SK-N-SH (cell line): ENCODE data around the gene RTF2. TPM values are rescaled to one million over a fixed set of nuclear protein-coding genes. Genes with fewer than 3 reads are reported as not detected.

Experiments used
- CTCF ChIA-PET: fragments of 300-600, 350-600 bp; formaldehyde crosslinking; extraction: SDS; loops from one replicate; lab custom pipeline; 2021; lab: Yijun Ruan, JAX
- POLR2A ChIA-PET: fragments of 350-600 bp; sonication (Branson Sonifier 250); formaldehyde crosslinking; extraction: SDS; loops from one replicate; lab custom pipeline; 2020; ENCODE audit warnings: antibody characterized with exemption, inconsistent platforms; lab: Yijun Ruan, JAX
- DNase-seq: peaks from one replicate; pipeline ENCODE4 v3.0.0; 2012
- H2AFZ ChIP-seq: fragments of 200-600 bp; sonication (generic); 2 replicates; pipeline ENCODE4 v1.8.1; 2016; ENCODE audit warnings: antibody characterized with exemption, mild to moderate bottlenecking, low read depth
- H3F3A ChIP-seq: fragments of 200-600 bp; sonication (generic); replicated peaks from 2 replicates; pipeline ENCODE3; 2016; ENCODE audit warnings: antibody characterized with exemption, mild to moderate bottlenecking; ENCODE audit not compliant: insufficient read depth
- H3K27ac ChIP-seq, 2 experiments: fragments of 200-500 bp in 1 of 2; fragments of 200-600 bp in 1 of 2; sonication (Bioruptor generic) in 1 of 2; sonication (generic), shearing (Covaris generic) in 1 of 2; 2 replicates each; pipeline versions ENCODE4 v1.5.1 to v1.6.1; 2014 to 2016; ENCODE audit warnings: low read depth in 2 of 2, inconsistent platforms in 1 of 2, low read length in 1 of 2, mild to moderate bottlenecking in 1 of 2, mixed read lengths in 1 of 2
- H3K27me3 ChIP-seq: fragments of 200-600 bp; sonication (generic), shearing (Covaris generic); 2 replicates; pipeline ENCODE4 v1.6.1; 2016; ENCODE audit warnings: mixed run types; ENCODE audit not compliant: insufficient read depth
- H3K36me3 ChIP-seq, 2 experiments: fragments of 200-500 bp in 1 of 2; fragments of 200-600 bp in 1 of 2; sonication (Bioruptor generic) in 1 of 2; sonication (generic) in 1 of 2; replicated peaks in 1 of 2; 2 replicates each; pipeline versions ENCODE3 to v1.5.1; 2014 to 2016; ENCODE audit warnings: low read length in 1 of 2, mild to moderate bottlenecking in 1 of 2; ENCODE audit not compliant: insufficient read depth in 2 of 2, control insufficient read depth in 1 of 2
- H3K4me1 ChIP-seq, 2 experiments: fragments of 200-500 bp in 1 of 2; fragments of 200-600 bp in 1 of 2; sonication (Bioruptor generic) in 1 of 2; sonication (generic), shearing (Covaris generic) in 1 of 2; 2 replicates each; pipeline versions ENCODE4 v1.5.1 to v1.6.1; 2014 to 2016; ENCODE audit warnings: low read depth in 1 of 2, low read length in 1 of 2, mixed run types in 1 of 2; ENCODE audit not compliant: insufficient read depth in 2 of 2, control insufficient read depth in 1 of 2
- H3K4me2 ChIP-seq: fragments of 200-600 bp; sonication (generic), shearing (Covaris generic); 2 replicates; pipeline ENCODE4 v1.6.1; 2017; ENCODE audit warnings: mixed run types
- H3K4me3 ChIP-seq, 2 experiments: fragments of 200-500 bp in 1 of 2; fragments of 200-600 bp in 1 of 2; sonication (Bioruptor generic) in 1 of 2; sonication (generic), shearing (Covaris generic) in 1 of 2; 2 replicates each; pipeline versions ENCODE4 v1.5.1 to v1.8.1; 2014 to 2016; ENCODE audit warnings: low read depth in 2 of 2, inconsistent platforms in 1 of 2, low read length in 1 of 2, mild to moderate bottlenecking in 1 of 2, mixed read lengths in 1 of 2, moderate library complexity in 1 of 2
- H3K79me2 ChIP-seq: fragments of 200-600 bp; sonication (generic); 2 replicates; pipeline ENCODE4 v1.8.1; 2017; ENCODE audit warnings: mild to moderate bottlenecking; ENCODE audit not compliant: insufficient read depth
- H3K9ac ChIP-seq: fragments of 200-600 bp; sonication (generic); 2 replicates; pipeline ENCODE4 v1.6.1; 2017; ENCODE audit warnings: mixed run types
- H3K9me2 ChIP-seq: fragments of 200-600 bp; sonication (generic); 2 replicates; pipeline ENCODE4 v1.6.1; 2017; ENCODE audit warnings: mixed run types
- H3K9me3 ChIP-seq: fragments of 200-600 bp; sonication (generic); 2 replicates; pipeline ENCODE4 v1.6.1; 2017; ENCODE audit warnings: mixed run types, mild to moderate bottlenecking, moderate library complexity
- H4K20me1 ChIP-seq: fragments of 200-600 bp; sonication (generic); 2 replicates; pipeline ENCODE4 v1.6.1; 2017; ENCODE audit warnings: mild to moderate bottlenecking, mixed run types; ENCODE audit not compliant: insufficient read depth
- CHD2 ChIP-seq: fragments of 150-350 bp; IDR thresholded peaks from 2 replicates; pipeline ENCODE4 v1.6.1; 2018; ENCODE audit warnings: low read length; ENCODE audit not compliant: partially characterized antibody
- CTCF ChIP-seq: fragments of 200-600 bp; sonication (generic); IDR thresholded peaks from 2 replicates; pipeline ENCODE4 v1.6.1; 2017; ENCODE audit warnings: antibody characterized with exemption, mild to moderate bottlenecking, moderate library complexity
- FOSL2 ChIP-seq: IDR thresholded peaks from 2 replicates; pipeline ENCODE4 v1.4.0; 2012; ENCODE audit warnings: low read depth, mild to moderate bottlenecking, moderate library complexity, borderline replicate concordance
- FOXM1 ChIP-seq: IDR thresholded peaks from 2 replicates; pipeline ENCODE4 v1.4.0; 2012; ENCODE audit warnings: low read depth, mild to moderate bottlenecking
- GABPA ChIP-seq: IDR thresholded peaks from 2 replicates; pipeline ENCODE4 v1.4.0; 2012; ENCODE audit warnings: low read depth, mild to moderate bottlenecking
- POLR2AphosphoS5 ChIP-seq: IDR thresholded peaks from 2 replicates; pipeline ENCODE4 v1.6.1; 2012; ENCODE audit warnings: low read depth, low read length
- RCOR1 ChIP-seq: fragments of 150-350 bp; IDR thresholded peaks from 2 replicates; pipeline ENCODE4 v1.6.1; 2017; ENCODE audit warnings: antibody characterized with exemption, low read length
- RFX5 ChIP-seq: IDR thresholded peaks from 2 replicates; pipeline ENCODE4 v1.6.1; 2012; ENCODE audit warnings: mild to moderate bottlenecking, improper control_type of control experiment, low read length
- SMC3 ChIP-seq: IDR thresholded peaks from 2 replicates; pipeline ENCODE4 v1.6.1; 2012; ENCODE audit warnings: low read depth, low read length, improper control_type of control experiment
- TAF1 ChIP-seq: IDR thresholded peaks from 2 replicates; pipeline ENCODE4 v1.6.1; 2012; ENCODE audit warnings: low read depth, mild to moderate bottlenecking, low read length, moderate library complexity, borderline replicate concordance
- ZBTB33 ChIP-seq: IDR thresholded peaks from 2 replicates; pipeline ENCODE4 v1.4.0; 2012; ENCODE audit warnings: low read depth, borderline replicate concordance
- WGBS: methylation state at CpG from one replicate; pipeline ENCODE4 v1.1.6; 2017; ENCODE audit warnings: low lambda C conversion rate; 5-methylcytosine and 5-hydroxymethylcytosine counted together
- polyA plus RNA-seq, 3 experiments: library from polyadenylated mRNA; depleted of rRNA; stranded (reverse); fragments of >200 nt; gene quantifications; 2 replicates each; pipeline ENCODE4 v1.2.3, GENCODE V29; 2012
- TF ChIP-seq, protein P1 (sequence below): fragments of 150-350 bp; IDR thresholded peaks from 2 replicates; pipeline ENCODE4 v1.6.1; 2016; ENCODE audit warnings: mild to moderate bottlenecking, low read depth, low read length

RTF2 gene
- polyA plus RNA-seq, 1 of the 3 experiments (the other 2 are of a cell fraction): 78.2 TPM

DNA sequence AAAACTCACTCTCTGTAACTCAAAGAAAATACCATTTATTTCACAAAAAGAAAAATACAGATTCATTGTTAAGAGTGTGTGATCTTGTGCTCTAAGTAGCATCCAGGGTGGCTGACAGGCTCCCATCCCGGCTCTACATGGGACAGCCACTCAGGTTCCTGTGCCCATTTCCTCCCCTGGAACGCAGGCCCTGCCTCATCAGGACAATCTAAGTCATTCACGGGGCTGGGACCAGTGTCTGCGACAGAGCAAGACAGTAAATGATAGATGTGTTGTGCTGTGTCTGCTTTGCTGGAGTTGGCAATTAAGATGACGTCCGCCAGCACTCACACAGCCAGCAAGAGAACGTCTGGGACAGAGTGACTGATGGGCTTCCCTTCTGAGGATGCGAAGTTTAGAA, 49.2 kb downstream of the RTF2 start (continued):
- no peak for TF ChIP-seq ZBTB33

GRCh38 chr20:56518126-56518525, 49.7 kb downstream of the RTF2 start:
- no peaks in the 10 kb centered on the region for H4K20me1 ChIP-seq
- peaks cover 47 to 49% of the 10 kb centered on the region in 2 experiments for H3K36me3 ChIP-seq
- no peaks in the 10 kb centered on the region for H3K27me3 ChIP-seq
- no peaks in the 10 kb centered on the region for H3K9me3 ChIP-seq
- POLR2A ChIA-PET: no interaction called here
- TF ChIP-seq ZBTB33 (no peak), SMC3 (no peak), RCOR1 (no peak), TAF1 (no peak), CHD2 (no peak), RFX5 (no peak), FOSL2 (no peak), FOXM1 (no peak), POLR2AphosphoS5 (no peak), CTCF (no peak), GABPA (no peak)
- TF ChIP-seq, protein P1, sequence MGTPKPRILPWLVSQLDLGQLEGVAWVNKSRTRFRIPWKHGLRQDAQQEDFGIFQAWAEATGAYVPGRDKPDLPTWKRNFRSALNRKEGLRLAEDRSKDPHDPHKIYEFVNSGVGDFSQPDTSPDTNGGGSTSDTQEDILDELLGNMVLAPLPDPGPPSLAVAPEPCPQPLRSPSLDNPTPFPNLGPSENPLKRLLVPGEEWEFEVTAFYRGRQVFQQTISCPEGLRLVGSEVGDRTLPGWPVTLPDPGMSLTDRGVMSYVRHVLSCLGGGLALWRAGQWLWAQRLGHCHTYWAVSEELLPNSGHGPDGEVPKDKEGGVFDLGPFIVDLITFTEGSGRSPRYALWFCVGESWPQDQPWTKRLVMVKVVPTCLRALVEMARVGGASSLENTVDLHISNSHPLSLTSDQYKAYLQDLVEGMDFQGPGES: no peak
- H3K4me3 ChIP-seq: no peak overlapping the region
- H3F3A ChIP-seq: no peaks in the 10 kb centered on the region
- no peak for DNase-seq
- H3K27ac ChIP-seq: no peak overlapping the region
- no peak overlapping the region for H2AFZ ChIP-seq
- no peaks in the 10 kb centered on the region for H3K4me1 ChIP-seq
- H3K79me2 ChIP-seq: no peaks in the 10 kb centered on the region
- H3K4me2 ChIP-seq: no peak overlapping the region
- H3K9ac ChIP-seq: no peak overlapping the region
- CTCF ChIA-PET: no interaction called here
- no peaks in the 10 kb centered on the region for H3K9me2 ChIP-seq
- WGBS: 90% methylated on average over 14 of the region's 14 CpGs
